ENCODE results near the gene PTPRD. TPM values are rescaled to one million over a fixed set of nuclear protein-coding genes. Genes with fewer than 3 reads are reported as not detected.

The PTPRD gene
- total and polyA plus RNA-seq, 10 donors = 0.08 to 11.7 (median 2.9) TPM

GRCh38 chr9:10538073-10538472, 74.7 kb downstream of the PTPRD start:
- H3K36me3 ChIP-seq = no peaks in the 10 kb centered on the region
- no peak for TF ChIP-seq CTCF (IDR thresholded peaks at IDR 0.05 in 8 of 11, conservative IDR thresholded peaks at IDR 0.05 in 3 of 11)
- no peak for TF ChIP-seq POLR2A (IDR thresholded peaks at IDR 0.05)
- intact Hi-C loops (cut with DNase I; ENCODE audit: low total_unique reads) = no loop called here
- no peak overlapping the region for H3K27ac ChIP-seq
- 73 to 86% (median 84%) methylated on average over 2 of the region's 2 CpGs for WGBS, 5 donors
- H3K9me3 ChIP-seq = no peaks in the 10 kb centered on the region
- no peak overlapping the region for H3K4me3 ChIP-seq
- H3K4me1 ChIP-seq = no peaks in the 10 kb centered on the region
- no peaks in the 10 kb centered on the region for H3K27me3 ChIP-seq (replicated peaks in 1 of 7)
- no peak for DNase-seq

DNA sequence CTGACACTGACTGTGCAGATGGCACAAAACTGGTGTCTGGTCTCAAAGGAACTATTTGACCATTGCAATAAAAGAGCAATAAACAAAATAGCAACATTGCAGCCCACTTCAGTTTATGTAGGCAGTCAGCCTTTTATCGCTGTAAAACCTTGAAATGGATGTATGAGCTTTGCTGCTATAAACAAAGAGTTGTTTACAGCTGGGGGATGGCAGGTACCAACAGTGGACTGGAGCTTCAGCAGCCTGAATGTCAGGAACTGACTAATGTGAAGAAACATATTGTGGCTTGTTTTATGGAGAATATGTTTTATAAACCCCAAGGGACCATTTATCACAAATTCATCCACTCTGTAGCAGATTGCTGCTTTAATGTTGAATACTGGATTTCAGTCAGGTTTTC, 78.0 kb downstream of the PTPRD start:
- 54 to 89% (median 59%) methylated on average over 1 of the region's 1 CpG for WGBS, 5 donors

GRCh38 chr9:10525972-10526371, 86.8 kb downstream of the PTPRD start:
- Histone ChIP-seq H3K27me3 (replicated peaks in 1 of 7) (no peaks in the 10 kb centered on the region), H3K4me3 (no peak overlapping the region), H3K36me3 (no peaks in the 10 kb centered on the region), H3K9me3 (peaks cover 0 to 5% (median 0%) of the 10 kb centered on the region in 8 donors), H3K27ac (no peak overlapping the region), H3K4me1 (no peaks in the 10 kb centered on the region)
- DNase-seq = no peak
- WGBS, 5 donors = 81 to 93% (median 85%) methylated on average over 1 of the region's 1 CpG
- intact Hi-C loops (cut with DNase I; ENCODE audit: low total_unique reads) = no loop called here
- no peak for TF ChIP-seq CTCF (IDR thresholded peaks at IDR 0.05 in 8 of 11, conservative IDR thresholded peaks at IDR 0.05 in 3 of 11)
- TF ChIP-seq POLR2AphosphoS5 (IDR thresholded peaks at IDR 0.05) = no peak
- TF ChIP-seq POLR2A (IDR thresholded peaks at IDR 0.05) = no peak

More for the DNA sequence above, 78.0 kb downstream of the PTPRD start:
- Histone ChIP-seq H3K36me3 (no peaks in the 10 kb centered on the region), H3K4me1 (no peaks in the 10 kb centered on the region), H3K9me3 (peaks cover 0 to 4% (median 0%) of the 10 kb centered on the region in 8 donors), H3K27ac (no peak overlapping the region), H3K27me3 (replicated peaks in 1 of 7) (no peaks in the 10 kb centered on the region), H3K4me3 (no peak overlapping the region)
- TF ChIP-seq POLR2AphosphoS5 (IDR thresholded peaks at IDR 0.05) (no peak), POLR2A (IDR thresholded peaks at IDR 0.05) (no peak), CTCF (IDR thresholded peaks at IDR 0.05 in 8 of 11, conservative IDR thresholded peaks at IDR 0.05 in 3 of 11) (no peak)
- intact Hi-C loops (cut with DNase I; ENCODE audit: low total_unique reads) = no loop called here
- no peak for DNase-seq

DNA sequence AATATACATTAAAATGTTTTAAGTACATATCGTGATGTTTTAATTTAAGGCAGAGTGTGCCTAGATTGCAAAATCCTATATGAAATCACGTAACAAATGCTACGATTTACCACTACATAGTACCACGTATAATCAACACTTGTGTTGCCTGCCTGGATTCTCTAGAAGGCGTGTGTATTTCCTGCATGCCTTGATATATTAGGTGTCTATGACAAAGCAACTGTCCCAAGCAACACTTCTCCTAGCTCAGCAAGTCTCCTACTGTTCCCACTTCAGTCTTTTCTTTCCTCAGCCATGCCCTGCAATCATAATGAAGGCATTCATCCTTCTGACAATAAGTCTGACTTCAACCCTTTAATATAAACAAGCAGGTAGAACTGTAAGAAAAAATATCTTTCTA, 89.6 kb downstream of the PTPRD start:
- Histone ChIP-seq H3K36me3 (no peaks in the 10 kb centered on the region), H3K4me3 (no peak overlapping the region), H3K9me3 (peaks cover 0 to 18% (median 5%) of the 10 kb centered on the region in 8 donors), H3K27me3 (replicated peaks in 1 of 7) (no peaks in the 10 kb centered on the region), H3K4me1 (no peaks in the 10 kb centered on the region), H3K27ac (no peak overlapping the region)
- no peak for TF ChIP-seq CTCF (IDR thresholded peaks at IDR 0.05 in 8 of 11, conservative IDR thresholded peaks at IDR 0.05 in 3 of 11)
- TF ChIP-seq POLR2AphosphoS5 (IDR thresholded peaks at IDR 0.05) = no peak
- no peak for TF ChIP-seq POLR2A (IDR thresholded peaks at IDR 0.05)
- DNase-seq = no peak
- intact Hi-C loops (cut with DNase I; ENCODE audit: low total_unique reads) = no loop called here
- WGBS, 5 donors = 62 to 82% (median 70%) methylated on average over 5 of the region's 5 CpGs
